ENCODE measurements around the gene PRDX4. TPM values are rescaled to one million over a fixed set of nuclear protein-coding genes. Genes with fewer than 3 reads are reported as not detected.

The PRDX4 gene
- total and polyA plus RNA-seq, 12 donors: 15.3 to 134 (median 38.8) TPM

DNA sequence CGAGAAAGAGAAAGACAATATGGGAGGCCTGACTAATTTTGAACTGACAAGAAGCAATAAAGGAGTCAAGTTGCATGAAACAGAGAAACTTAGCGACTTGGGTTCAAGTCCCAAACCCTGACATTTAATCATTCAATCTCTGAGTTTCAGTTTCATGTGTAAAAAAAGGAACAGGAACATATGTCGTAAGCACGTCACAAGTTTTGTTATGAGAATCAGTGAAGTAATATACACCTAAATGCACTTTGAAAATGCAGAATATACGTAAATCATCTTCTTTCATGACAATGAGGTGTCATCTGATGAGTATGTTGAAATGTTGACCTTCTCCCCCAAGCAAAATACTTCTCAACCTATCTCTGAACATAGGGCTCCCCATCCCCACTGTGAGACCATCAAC is 65.4 kb downstream of the PRDX4 start:
- DNase-seq (no peak), ATAC-seq (no peak)
- Histone ChIP-seq H3K4me1 (peaks cover 0 to 6% (median 0%) of the 10 kb centered on the region in 9 donors), H3K27me3 (peaks cover 0 to 3% (median 0%) of the 10 kb centered on the region in 7 donors), H3K36me3 (peaks cover 0 to 66% (median 0%) of the 10 kb centered on the region in 9 donors), H3K27ac (peak overlapping the region in 1 of 10 donors; percentile 74), H3K9me3 (no peaks in the 10 kb centered on the region), H3K4me3 (no peak overlapping the region)
- WGBS, 2 donors: 89 to 91% methylated on average over 5 of the region's 5 CpGs
- intact Hi-C loops (cut with DNase I): no loop called here
- TF ChIP-seq, protein P1, sequence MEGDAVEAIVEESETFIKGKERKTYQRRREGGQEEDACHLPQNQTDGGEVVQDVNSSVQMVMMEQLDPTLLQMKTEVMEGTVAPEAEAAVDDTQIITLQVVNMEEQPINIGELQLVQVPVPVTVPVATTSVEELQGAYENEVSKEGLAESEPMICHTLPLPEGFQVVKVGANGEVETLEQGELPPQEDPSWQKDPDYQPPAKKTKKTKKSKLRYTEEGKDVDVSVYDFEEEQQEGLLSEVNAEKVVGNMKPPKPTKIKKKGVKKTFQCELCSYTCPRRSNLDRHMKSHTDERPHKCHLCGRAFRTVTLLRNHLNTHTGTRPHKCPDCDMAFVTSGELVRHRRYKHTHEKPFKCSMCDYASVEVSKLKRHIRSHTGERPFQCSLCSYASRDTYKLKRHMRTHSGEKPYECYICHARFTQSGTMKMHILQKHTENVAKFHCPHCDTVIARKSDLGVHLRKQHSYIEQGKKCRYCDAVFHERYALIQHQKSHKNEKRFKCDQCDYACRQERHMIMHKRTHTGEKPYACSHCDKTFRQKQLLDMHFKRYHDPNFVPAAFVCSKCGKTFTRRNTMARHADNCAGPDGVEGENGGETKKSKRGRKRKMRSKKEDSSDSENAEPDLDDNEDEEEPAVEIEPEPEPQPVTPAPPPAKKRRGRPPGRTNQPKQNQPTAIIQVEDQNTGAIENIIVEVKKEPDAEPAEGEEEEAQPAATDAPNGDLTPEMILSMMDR (IDR thresholded peaks at IDR 0.05): no peak

Other genes with a start within 250 kb of the PRDX4 start
- 10 to 100 TPM; 44.8 to 79.7 (median 64.6) TPM for gene ACOT9, start 75.8 kb downstream of the PRDX4 start, total RNA-seq
- gene ACOT9, start 75.8 kb downstream of the PRDX4 start, polyA plus RNA-seq: 10 to 100 TPM; 70.8 to 71.4 TPM
- 100 to 1,000 TPM in 5 of 10 donors, 10 to 100 TPM in 5; 73.5 to 273 (median 102) TPM for gene SAT1, start 115.7 kb downstream of the PRDX4 start, total RNA-seq
- 100 to 1,000 TPM; 508 to 884 TPM for gene SAT1, start 115.7 kb downstream of the PRDX4 start, polyA plus RNA-seq
- gene APOO, start 240.4 kb downstream of the PRDX4 start, total RNA-seq: 100 to 1,000 TPM in 7 of 10 donors, 10 to 100 TPM in 3; 73.5 to 132 (median 103) TPM
- gene APOO, start 240.4 kb downstream of the PRDX4 start, polyA plus RNA-seq: 10 to 100 TPM; 60.9 to 64.9 TPM
- 1 to 10 TPM in 1 of 10 donors, under 1 TPM in 7, not detected in 2; 0.13 to 1.1 (median 0.33) TPM for gene CXorf58, start 240.5 kb downstream of the PRDX4 start, total RNA-seq
- gene CXorf58, start 240.5 kb downstream of the PRDX4 start, polyA plus RNA-seq: under 1 TPM; 0.09 to 0.29 TPM